Aortic smooth muscle cell (primary cell): ENCODE data around the gene PKD2. TPM values are rescaled to one million over a fixed set of nuclear protein-coding genes. Genes with fewer than 3 reads are reported as not detected.

Source experiments
- total RNA-seq: library from RNA; depleted of rRNA; stranded (reverse); fragments of >200 nt; gene quantifications from 2 replicates; pipeline ENCODE4 v1.2.3, GENCODE V29; 2014

The PKD2 gene
- total RNA-seq = 117 and 191 TPM in 2 replicates

DNA sequence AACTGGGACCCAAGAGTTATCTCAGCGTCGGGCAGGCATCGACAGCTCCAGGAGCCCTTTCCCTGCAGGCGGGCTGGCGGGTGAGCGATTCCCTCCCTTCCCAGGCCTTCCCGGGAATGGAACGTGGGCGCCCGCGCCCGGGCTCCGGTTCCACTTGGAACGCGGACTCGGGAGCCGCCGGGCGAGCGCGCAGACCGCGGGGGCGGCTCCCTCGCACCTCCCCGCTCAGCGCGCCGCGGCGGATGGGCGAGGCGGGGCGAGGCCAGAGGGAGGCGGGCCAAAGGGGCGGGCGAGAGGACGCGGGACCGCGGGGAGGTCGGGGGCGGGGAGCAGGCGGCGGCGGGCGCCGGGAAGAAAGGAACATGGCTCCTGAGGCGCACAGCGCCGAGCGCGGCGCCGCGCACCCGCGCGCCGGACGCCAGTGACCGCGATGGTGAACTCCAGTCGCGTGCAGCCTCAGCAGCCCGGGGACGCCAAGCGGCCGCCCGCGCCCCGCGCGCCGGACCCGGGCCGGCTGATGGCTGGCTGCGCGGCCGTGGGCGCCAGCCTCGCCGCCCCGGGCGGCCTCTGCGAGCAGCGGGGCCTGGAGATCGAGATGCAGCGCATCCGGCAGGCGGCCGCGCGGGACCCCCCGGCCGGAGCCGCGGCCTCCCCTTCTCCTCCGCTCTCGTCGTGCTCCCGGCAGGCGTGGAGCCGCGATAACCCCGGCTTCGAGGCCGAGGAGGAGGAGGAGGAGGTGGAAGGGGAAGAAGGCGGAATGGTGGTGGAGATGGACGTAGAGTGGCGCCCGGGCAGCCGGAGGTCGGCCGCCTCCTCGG is at the start of gene PKD2:
PKD2 (plus strand) TSS at position 332 of the 818 bp plus-strand sequence; CDS start at position 431, 99 bp downstream.

DNA sequence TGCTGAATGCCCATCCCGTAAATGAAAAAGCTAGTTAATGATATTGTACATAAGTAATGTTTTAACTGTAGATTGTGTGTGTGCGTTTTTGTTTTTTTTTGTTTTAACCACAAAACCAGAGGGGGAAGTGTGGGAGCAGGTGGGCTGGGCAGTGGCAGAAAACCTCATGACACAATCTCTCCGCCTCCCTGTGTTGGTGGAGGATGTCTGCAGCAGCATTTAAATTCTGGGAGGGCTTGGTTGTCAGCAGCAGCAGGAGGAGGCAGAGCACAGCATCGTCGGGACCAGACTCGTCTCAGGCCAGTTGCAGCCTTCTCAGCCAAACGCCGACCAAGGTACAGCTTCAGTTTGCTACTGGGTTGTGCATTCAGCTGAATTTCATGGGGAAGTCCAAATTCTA is 32.0 kb upstream of the PKD2 start, which contains the start of gene SPP1:
SPP1 (plus strand) TSS at position 249 of the 400 bp plus-strand sequence. CDS start 1,182 bp downstream, outside the sequence.

Other genes starting within 250 kb of the PKD2 start
- not detected in 2 replicates for gene IBSP, start 208.1 kb upstream of the PKD2 start, total RNA-seq
- gene MEPE, start 174.7 kb upstream of the PKD2 start, total RNA-seq = not detected in 2 replicates
- not detected in 2 replicates for gene SPP1, start 31.9 kb upstream of the PKD2 start, total RNA-seq
- gene ABCG2, start 151.0 kb downstream of the PKD2 start, total RNA-seq = 1.7 and 1.8 TPM in 2 replicates